Fibroblast of skin of abdomen (primary cell): Measurements from ENCODE around the gene NUAK1.

Source experiments
- DNase-seq: peaks from one replicate; pipeline ENCODE4 v3.0.0-alpha.2; 2013

The NUAK1 gene

DNA sequence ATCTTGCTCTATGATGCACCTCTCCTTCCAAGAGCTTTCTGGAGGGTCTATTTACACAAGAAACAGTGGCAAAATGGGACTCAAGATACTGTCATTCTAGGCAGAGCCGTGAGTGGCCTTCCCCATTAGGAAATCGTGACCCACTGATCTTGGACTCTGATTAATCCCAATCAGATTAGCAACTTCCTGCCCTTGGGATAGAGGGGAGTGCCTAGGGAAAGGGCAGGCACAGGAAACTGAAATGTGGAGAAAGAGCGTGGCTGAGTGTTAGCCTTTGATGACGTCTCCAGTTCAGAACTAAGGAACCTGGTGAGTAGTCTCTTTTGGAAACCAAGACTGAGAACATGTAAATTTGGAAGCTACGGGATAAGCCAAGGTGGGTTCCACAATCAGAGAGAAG lies 76.1 kb downstream of the NUAK1 start:
- no peak for DNase-seq

DNA sequence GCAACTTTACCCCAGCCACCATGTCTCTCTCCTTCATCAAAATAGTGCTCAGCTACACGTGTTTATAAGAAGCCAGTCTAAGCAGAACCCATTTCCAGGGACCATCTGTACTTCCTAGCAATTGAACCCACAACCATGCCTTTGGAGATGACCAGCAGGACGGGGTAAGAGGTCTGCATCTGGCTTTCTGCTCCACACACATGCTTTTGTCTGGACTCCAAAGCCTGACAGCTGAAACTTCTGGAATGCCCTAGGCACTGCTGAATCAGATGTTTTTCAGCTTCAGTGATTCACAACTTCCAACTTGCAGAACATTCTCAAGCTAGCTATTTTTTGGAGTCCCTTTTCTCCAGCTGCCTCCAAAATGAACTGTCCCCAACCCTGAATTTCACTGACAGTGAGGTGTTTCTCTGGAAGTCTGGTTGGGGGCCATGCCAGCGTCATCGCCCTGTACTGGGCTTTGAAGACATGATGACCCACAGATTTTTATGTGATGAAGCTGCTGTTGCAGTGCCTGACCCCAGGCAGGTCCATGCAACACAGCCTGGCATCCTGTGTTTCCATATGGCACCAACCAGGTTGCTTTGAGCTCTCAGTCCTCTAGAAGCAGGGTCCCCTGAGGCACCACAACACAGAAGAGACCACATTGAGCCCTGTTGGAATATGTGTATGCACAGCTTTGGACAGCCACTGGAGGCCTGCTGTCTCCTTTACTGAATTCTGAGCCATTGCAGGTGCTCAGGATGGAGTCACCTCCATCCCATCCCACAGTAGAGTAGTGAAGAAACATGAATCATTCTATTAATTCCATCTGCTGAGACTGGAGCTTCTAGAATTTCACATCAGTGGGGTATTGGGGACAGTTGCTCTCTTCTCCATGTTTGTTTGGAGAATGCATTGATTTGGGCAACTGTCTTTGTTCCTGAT lies 80.2 kb downstream of the NUAK1 start:
- peak; percentile 73 for DNase-seq

GRCh38 chr12:106054049-106054448 lies 84.7 kb downstream of the NUAK1 start:
- DNase-seq = no peak

DNA sequence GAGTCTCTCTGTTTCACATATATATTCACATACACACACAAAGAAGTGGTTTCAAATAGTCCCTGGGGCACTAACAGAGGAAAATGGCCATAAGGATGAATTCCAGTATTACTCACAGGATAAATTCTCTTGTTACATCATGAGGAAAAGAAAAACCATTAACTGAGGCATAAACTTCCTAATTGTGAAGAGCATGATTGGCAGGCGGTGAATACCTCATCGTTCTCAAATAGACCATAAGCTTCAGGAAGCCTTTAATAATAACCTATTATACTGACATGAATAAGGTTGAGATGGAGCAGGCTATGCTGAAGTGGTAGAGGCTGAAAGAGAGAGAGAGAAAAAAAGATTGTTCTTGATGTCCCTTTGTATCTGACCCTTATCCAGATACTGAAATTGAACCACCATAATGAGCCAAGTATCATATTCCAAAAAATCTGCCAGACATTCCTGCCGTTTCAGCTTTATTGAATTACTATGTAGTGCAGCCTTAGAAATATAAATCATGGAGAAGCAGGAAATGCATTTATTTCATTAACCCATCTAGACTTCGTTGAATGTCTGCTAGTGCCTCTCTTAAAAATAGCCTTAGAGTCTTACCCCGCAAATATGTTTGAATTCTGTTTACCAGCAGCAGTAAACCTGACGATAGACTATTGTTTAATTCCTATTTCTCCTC lies 86.8 kb downstream of the NUAK1 start:
- DNase-seq = peak; percentile 74

DNA sequence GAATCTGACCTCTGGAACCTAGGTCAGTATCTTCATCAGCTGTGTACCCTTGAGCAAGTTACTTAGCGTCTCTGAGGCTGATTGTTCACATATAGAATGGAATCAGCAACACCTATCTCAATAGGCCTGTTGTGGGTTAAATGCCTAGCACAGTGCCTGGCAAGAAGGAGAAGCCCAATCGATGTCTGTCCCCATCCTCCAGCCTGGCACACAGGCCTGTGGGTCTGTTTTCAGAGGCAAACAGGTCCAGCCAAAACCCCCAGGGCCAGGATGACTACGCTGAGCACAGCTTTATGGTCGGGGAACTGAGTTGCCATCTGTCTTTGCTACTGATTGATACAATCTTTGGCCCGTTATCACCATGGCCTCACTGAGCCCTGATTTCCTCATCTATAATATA lies 89.2 kb downstream of the NUAK1 start:
- DNase-seq = no peak

DNA sequence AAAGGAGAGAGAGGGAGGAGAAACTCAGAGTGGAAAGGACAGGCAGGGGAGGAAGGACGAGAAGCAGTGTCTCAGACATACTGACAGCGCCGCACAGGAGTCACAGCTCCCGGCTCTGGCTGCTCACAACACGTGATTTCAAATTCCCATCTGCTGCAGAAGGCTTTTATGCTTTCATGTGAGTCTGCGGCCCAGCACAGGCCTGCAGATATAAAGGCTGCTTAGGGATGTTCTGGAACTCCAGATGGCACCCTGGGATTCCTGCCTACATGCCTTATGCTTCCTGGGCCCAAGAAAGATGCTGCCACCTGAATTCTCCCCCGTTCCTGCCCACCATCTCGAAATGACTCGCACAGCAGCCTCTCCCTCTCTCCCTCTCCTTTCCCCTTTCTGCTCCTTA lies 89.6 kb downstream of the NUAK1 start:
- DNase-seq = peak; percentile 52

- no peak for DNase-seq
Measured at GRCh38 chr12:106048676-106049075, 90.1 kb downstream of the NUAK1 start.

DNA sequence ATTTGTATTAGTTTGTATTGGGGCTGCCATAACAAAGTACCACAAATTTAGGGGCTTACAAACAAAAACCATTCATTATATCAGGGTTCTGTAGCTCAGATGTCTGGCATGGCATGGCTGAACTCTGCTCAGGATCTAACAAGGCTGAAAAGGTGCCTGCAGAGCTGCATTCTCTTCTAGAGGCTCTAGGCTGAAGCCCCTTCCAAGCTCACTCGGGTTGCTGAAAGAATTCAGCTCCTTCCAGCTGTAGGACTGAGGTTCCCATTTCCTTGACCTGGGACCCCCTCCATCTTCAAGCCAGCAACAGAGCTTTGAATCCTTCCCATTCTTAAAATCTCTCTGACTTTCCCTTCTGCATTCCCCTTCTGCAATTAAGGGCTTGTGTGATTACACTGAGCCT lies 90.7 kb downstream of the NUAK1 start:
- DNase-seq = no peak

GRCh38 chr12:106046947-106047346 lies 91.8 kb downstream of the NUAK1 start:
- DNase-seq = no peak

GRCh38 chr12:106046301-106046846 lies 92.4 kb downstream of the NUAK1 start:
- no peak for DNase-seq

- DNase-seq = no peak
Measured at GRCh38 chr12:106045251-106045674, 93.5 kb downstream of the NUAK1 start.

DNA sequence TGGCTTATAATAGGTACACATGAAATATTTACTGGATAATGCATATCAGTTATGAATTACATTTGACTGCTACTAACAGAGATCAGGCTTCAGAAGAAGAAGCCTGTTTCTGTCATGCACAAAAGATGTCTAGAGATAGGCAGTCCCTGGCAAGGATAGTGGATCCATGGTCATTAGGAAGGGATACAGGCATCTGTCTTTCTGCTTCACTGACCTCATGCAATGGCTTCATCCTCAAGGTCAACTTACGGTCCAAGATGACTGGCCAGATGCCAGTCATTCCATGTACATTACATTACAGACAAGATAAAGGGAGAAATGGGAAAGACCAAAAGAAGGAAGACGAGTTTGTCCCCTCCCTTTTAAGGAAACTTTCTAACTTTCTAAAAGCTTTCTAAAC lies 94.0 kb downstream of the NUAK1 start:
- DNase-seq = peak; percentile 69

DNA sequence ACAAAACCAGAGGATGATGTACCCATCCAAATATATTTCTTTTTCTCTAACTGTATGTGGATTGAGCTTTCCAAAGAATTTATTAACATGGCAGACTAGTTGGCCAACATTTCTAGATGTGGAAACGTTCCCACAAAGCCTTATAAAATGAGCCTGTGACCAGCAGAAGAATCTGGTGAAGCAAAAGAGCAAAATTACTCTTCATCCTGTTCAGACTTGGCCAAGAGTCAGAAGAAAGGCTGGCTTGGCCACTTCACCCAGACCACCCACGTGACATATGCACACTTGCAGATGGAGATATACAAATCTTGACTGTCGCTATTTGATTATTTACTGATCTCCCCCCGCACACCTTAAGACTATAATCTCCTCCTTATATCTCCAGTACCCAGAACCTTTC lies 96.7 kb downstream of the NUAK1 start:
- DNase-seq = no peak

- DNase-seq = no peak
Measured at GRCh38 chr12:106040521-106040920, 98.2 kb downstream of the NUAK1 start.

DNA sequence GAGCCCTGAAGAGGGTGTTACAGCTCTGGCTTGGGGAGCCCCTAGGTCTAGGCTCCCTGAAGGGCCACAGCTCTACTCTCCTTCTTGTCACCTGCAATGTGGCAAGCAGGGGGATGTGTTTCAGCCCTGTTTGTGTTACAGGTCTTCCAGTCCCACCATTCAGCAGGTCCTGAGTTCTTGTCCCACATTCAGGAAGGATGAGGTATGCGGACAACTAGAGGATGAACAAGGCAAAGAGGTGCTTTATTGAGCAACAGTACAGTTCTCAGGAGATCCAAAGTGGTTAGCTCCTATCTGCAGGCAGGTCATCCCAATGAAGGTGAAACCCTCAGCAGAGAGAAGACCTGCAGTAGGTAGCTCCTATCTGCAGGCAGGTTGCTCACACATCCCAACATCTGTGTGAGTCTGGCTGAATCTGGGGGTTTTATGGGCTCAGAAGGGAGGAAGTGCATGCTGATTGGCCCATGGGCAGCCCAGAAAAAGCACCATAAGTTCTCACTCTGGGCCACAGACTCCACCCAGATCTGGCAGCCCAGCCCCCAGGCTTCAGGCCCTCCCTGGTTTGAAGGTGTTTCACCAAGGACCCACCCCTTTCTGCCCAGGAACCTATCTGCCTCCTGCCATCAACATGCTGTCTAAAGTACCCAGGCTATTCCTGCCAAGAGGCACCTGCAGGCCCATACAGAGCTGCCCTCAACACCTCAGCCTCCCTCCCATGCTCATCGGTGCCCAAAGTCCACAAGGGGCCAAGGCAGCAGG lies 98.9 kb downstream of the NUAK1 start:
- DNase-seq = no peak

DNA sequence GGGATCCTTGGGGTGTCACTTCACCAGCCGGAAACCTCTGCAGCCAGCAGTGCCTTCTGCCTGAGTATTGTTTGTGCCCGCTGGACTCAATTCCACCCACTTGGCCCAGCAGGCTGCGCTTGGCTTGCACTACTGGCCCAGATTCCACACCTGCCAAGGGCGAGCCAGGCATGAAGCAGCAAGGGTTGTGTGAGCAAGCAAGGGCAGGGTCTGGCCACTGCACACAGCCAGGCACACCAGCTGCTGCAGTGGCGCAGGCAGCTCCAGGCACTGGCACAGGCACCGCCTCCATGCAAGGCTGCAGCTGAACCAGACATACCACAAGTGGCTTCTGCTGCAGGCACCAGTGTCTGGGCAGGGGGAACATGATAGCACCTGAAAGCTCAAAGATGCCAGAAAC lies 99.5 kb downstream of the NUAK1 start:
- DNase-seq = no peak

GRCh38 chr12:106037524-106038298 lies 101.0 kb downstream of the NUAK1 start:
- DNase-seq = no peak

DNA sequence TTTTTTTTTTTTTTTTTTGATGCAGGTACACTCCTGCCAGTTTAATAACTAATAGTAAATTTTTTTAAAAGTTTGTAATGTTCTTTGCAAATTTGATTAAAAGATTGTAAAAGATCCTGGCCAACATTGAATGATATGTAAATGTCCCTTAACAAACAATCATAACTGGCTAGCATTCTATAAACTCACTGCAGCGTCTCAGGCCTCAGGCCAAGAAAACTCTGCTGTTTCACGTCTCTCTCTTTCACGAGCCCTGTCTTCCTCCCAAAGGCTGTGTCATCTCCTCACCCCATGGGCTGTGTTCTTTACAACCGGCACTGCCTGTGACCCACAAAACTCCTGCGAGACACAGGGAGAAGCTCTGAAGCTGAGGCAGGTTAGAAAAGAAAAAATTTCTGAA lies 103.3 kb downstream of the NUAK1 start:
- DNase-seq = no peak

DNA sequence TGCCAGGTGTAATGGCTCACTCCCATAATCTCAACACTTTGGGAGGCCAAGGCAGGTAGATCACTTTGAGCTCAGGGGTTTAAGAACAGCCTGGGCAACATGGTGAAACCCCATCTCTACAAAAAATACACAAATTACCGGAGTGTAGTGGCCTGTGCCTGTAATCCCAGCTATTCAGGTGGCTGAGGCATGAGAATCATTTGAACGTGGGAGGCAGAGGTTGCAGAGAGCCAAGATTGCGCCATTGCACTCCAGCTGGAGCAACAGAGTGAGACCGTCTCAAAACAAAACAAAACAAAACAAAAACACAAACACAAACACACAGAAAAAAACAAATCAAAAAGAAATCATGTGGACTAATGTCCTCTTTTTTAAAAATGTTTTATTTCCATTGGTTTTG lies 104.4 kb downstream of the NUAK1 start:
- DNase-seq = no peak

DNA sequence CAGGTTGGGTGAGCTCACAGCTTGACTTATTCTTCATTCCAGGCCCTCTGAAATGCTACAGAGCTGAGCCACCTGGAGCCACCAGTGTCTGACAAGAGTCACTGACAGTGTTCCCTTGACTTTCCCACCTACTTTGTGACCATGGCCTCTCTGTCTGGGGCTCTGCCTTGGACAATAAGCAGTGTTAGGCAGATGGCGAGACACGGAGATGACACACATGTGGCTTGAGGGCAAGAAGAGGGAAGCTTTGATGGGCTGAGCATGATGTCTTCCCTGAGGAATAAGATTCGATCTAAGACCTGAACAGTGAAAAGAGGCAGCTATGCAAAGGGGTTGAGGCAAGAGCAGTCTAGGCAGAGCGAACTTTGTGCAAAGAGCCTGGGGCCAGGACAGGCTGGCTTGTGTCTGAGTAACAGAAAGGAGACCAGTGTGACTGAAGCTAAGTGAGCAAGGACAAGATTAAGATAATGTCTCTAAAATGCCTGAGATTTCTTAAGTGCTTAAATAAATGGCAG lies 105.5 kb downstream of the NUAK1 start:
- DNase-seq = no peak

- peak; percentile 57 for DNase-seq
Measured at GRCh38 chr12:106032623-106032925, 106.2 kb downstream of the NUAK1 start.
